Fibroblast of lung (primary cell): ENCODE results near the gene PRELP. TPM values are rescaled to one million over a fixed set of nuclear protein-coding genes. Genes with fewer than 3 reads are reported as not detected.

Experiments
- DNase-seq, 2 donors: peaks; one replicate each; pipeline versions ENCODE4 v3.0.0 to v3.0.0-alpha.2; 2010; ENCODE audit warnings: low read depth in 2 of 2
- H2AFZ ChIP-seq: 2 replicates; pipeline ENCODE4 v1.5.1; 2012; ENCODE audit warnings: low read length, control low read depth, inconsistent platforms
- H3K27ac ChIP-seq: 2 replicates; pipeline ENCODE4 v1.5.1; 2011; ENCODE audit warnings: low read length, control low read depth; ENCODE audit not compliant: insufficient read depth
- H3K27me3 ChIP-seq: 2 replicates; pipeline ENCODE4 v1.5.1; 2011; ENCODE audit warnings: mild to moderate bottlenecking, low read length; ENCODE audit not compliant: control insufficient read depth, insufficient read depth
- H3K36me3 ChIP-seq: 2 replicates; pipeline ENCODE4 v1.5.1; 2011; ENCODE audit warnings: low read length; ENCODE audit not compliant: control insufficient read depth, insufficient read depth
- H3K4me1 ChIP-seq: 2 replicates; pipeline ENCODE4 v1.5.1; 2011; ENCODE audit warnings: low read length; ENCODE audit not compliant: control insufficient read depth, insufficient read depth; ENCODE audit errors: extremely low read depth
- H3K4me2 ChIP-seq: 2 replicates; pipeline ENCODE4 v1.5.1; 2011; ENCODE audit warnings: low read length, control low read depth; ENCODE audit not compliant: insufficient read depth; ENCODE audit errors: extremely low read depth
- H3K4me3 ChIP-seq, 4 experiments: fragments of 200-600 bp in 1 of 4; sonication (generic) in 1 of 4; replicated peaks in 1 of 4; 2 replicates each; pipeline ENCODE4 v1.5.1; 2011 to 2016; ENCODE audit warnings: low read length in 4 of 4, low read depth in 3 of 4, mild to moderate bottlenecking in 3 of 4, control low read depth in 2 of 4, inconsistent platforms in 1 of 4, mixed read lengths in 1 of 4; ENCODE audit not compliant: insufficient read depth in 1 of 4; ENCODE audit errors: control extremely low read depth in 1 of 4
- H3K79me2 ChIP-seq: 2 replicates; pipeline ENCODE4 v1.5.1; 2012; ENCODE audit warnings: mild to moderate bottlenecking, low read length, inconsistent platforms; ENCODE audit not compliant: control insufficient read depth, insufficient read depth
- H3K9ac ChIP-seq: 2 replicates; pipeline ENCODE4 v1.5.1; 2011; ENCODE audit warnings: mild to moderate bottlenecking, low read length, control low read depth; ENCODE audit not compliant: insufficient read depth
- H3K9me3 ChIP-seq: 2 replicates; pipeline ENCODE4 v1.5.1; 2012; ENCODE audit warnings: low read depth, low read length; ENCODE audit not compliant: control insufficient read depth, insufficient read depth
- H4K20me1 ChIP-seq: 2 replicates; pipeline ENCODE4 v1.5.1; 2011; ENCODE audit warnings: low read length; ENCODE audit not compliant: control insufficient read depth, insufficient read depth; ENCODE audit errors: extremely low read depth
- CTCF ChIP-seq, 2 donors: IDR thresholded peaks in 1 of 2; conservative IDR thresholded peaks in 1 of 2; 1 replicate in 1 of 2; 2 replicates in 1 of 2; pipeline ENCODE4 v1.5.1; 2011 to 2012; ENCODE audit warnings: low read length in 2 of 2, control low read depth in 1 of 2, inconsistent platforms in 1 of 2, low read depth in 1 of 2, mild to moderate bottlenecking in 1 of 2
- EZH2 ChIP-seq: IDR thresholded peaks from 2 replicates; pipeline ENCODE4 v1.5.1; 2012; ENCODE audit warnings: low read length, control low read depth, mild to moderate bottlenecking; ENCODE audit errors: missing control alignments
- polyA plus RNA-seq, 2 donors: library from polyadenylated mRNA; depleted of rRNA in 1 of 2; stranded (reverse) in 1 of 2; unstranded in 1 of 2; fragments of >200 nt; gene quantifications; 2 replicates each; pipeline ENCODE4 v1.2.1, GENCODE V29; 2011 to 2012; ENCODE audit warnings: missing spikeins in 1 of 2
- total RNA-seq: library from RNA; depleted of rRNA; stranded (reverse); fragments of >200 nt; gene quantifications from 2 replicates; pipeline ENCODE4 v1.2.1, GENCODE V29; 2014

PRELP gene
- total and polyA plus RNA-seq, 2 donors (not counting 1 experiment from before 2014, with no cell fraction given) = 4.5 to 13.9 TPM

GRCh38 chr1:203518541-203518940 lies 42.9 kb downstream of the PRELP start:
- Histone ChIP-seq H3K36me3 (no peaks in the 10 kb centered on the region), H3K4me2 (no peak overlapping the region), H3K79me2 (no peaks in the 10 kb centered on the region), H3K4me1 (peaks cover 25% of the 10 kb centered on the region), H3K9ac (no peak overlapping the region), H4K20me1 (no peaks in the 10 kb centered on the region), H3K27me3 (no peaks in the 10 kb centered on the region), H2AFZ (no peak overlapping the region), H3K9me3 (no peaks in the 10 kb centered on the region), H3K4me3 (no peak overlapping the region), H3K27ac (no peak overlapping the region)
- TF ChIP-seq CTCF (conservative IDR thresholded peaks at IDR 0.05 in 1 of 2, IDR thresholded peaks at IDR 0.05 in 1 of 2; ENCODE audit: low read depth in 1 of 2, low read length in 2 of 2) (no peak), EZH2 (no peak)
- DNase-seq = no peak

- H3K27ac ChIP-seq = no peak overlapping the region
- H2AFZ ChIP-seq = no peak overlapping the region
- H3K4me2 ChIP-seq = no peak overlapping the region
- no peaks in the 10 kb centered on the region for H3K9me3 ChIP-seq
- no peaks in the 10 kb centered on the region for H4K20me1 ChIP-seq
- H3K4me3 ChIP-seq = no peak overlapping the region
- peak in 1 of 2 donors; percentile 34 for DNase-seq
- H3K36me3 ChIP-seq = no peaks in the 10 kb centered on the region
- TF ChIP-seq CTCF (conservative IDR thresholded peaks at IDR 0.05 in 1 of 2, IDR thresholded peaks at IDR 0.05 in 1 of 2; ENCODE audit: low read depth in 1 of 2, low read length in 2 of 2) (no peak), EZH2 (no peak)
- H3K9ac ChIP-seq = no peak overlapping the region
- H3K27me3 ChIP-seq = no peaks in the 10 kb centered on the region
- H3K4me1 ChIP-seq = peaks cover 18% of the 10 kb centered on the region
- H3K79me2 ChIP-seq = no peaks in the 10 kb centered on the region
Measured at GRCh38 chr1:203519053-203519840, 43.6 kb downstream of the PRELP start.

- DNase-seq = no peak
- TF ChIP-seq CTCF (conservative IDR thresholded peaks at IDR 0.05 in 1 of 2, IDR thresholded peaks at IDR 0.05 in 1 of 2; ENCODE audit: low read depth in 1 of 2, low read length in 2 of 2) (no peak), EZH2 (no peak)
- Histone ChIP-seq H3K79me2 (no peaks in the 10 kb centered on the region), H3K9me3 (no peaks in the 10 kb centered on the region), H3K36me3 (no peaks in the 10 kb centered on the region), H3K27ac (peak overlapping the region; percentile 34), H4K20me1 (no peaks in the 10 kb centered on the region), H3K4me3 (no peak overlapping the region), H2AFZ (no peak overlapping the region), H3K4me1 (peaks cover 18% of the 10 kb centered on the region), H3K4me2 (no peak overlapping the region), H3K9ac (no peak overlapping the region), H3K27me3 (no peaks in the 10 kb centered on the region)
Measured at GRCh38 chr1:203519896-203520295, 44.3 kb downstream of the PRELP start.
